ENCODE measurements around the gene TLN1.

TLN1 gene

GRCh38 chr9:35754264-35754663 is 22.3 kb upstream of the TLN1 start, which contains the start of gene MSMP:
TSS of gene MSMP (minus strand) at chr9:35754276. CDS start at chr9:35754129, 147 bp downstream.
- no peak for DNase-seq

GRCh38 chr9:35753466-35753865 is 21.5 kb upstream of the TLN1 start:
- no peak for DNase-seq

DNA sequence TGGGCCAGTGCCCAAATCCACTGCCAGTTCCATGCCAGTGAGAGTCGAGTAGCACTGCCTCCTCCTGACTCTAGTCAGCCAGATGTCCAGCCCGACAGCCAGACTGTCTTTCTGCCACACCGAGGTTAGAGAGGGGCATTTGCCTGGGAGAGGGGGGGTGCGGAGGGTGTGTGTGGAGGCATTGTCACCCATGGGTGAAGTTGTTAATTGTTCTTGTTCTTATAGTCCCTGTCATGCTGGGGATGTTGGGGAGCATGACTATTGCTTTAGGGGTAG is 18.2 kb upstream of the TLN1 start:
- no peak for DNase-seq

GRCh38 chr9:35749515-35750255 is 17.7 kb upstream of the TLN1 start:
- DNase-seq = peak; percentile 41

DNA sequence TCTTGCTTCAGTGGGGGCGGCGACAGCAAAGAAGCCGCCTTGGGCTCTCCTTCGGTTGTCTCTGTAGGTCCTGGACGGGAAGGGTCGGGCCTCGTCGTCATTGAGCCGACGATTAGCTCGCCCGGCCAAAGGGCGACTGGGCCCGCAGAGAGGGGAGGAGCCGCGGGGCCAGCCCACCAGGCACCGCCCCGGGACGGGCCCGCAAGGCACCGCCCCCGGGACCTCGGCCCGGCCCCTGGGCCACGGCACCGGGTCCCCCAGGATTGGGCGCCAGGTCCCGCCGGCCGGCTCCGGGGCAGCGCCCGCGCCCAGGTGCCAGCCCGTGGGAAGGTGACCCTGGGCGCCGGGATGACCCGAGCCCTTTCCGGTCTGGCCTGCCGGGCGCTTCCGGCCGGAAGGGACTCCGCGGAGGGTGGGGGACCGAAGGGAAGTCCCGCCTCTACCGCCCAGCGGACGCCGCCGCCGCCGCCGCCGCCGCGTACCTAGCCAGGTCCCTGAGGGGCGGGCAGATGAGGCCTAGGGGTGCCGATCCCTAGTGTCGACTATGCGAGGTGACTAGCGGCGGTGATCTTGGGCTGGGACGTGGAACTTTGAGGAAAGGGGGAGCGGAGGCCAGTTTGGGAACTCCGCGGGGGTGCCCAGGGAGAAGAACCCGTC is 17.0 kb upstream of the TLN1 start, which contains the start of the genes GBA2 and RGP1:
TSS of gene GBA2 (minus strand) at position 371 of the 657 bp plus-strand sequence. CDS start 524 bp downstream, outside the sequence.
TSS of gene RGP1 (plus strand) at position 430 of the 657 bp plus-strand sequence. CDS start 469 bp downstream, outside the sequence.
- DNase-seq = peak; percentile 72

DNA sequence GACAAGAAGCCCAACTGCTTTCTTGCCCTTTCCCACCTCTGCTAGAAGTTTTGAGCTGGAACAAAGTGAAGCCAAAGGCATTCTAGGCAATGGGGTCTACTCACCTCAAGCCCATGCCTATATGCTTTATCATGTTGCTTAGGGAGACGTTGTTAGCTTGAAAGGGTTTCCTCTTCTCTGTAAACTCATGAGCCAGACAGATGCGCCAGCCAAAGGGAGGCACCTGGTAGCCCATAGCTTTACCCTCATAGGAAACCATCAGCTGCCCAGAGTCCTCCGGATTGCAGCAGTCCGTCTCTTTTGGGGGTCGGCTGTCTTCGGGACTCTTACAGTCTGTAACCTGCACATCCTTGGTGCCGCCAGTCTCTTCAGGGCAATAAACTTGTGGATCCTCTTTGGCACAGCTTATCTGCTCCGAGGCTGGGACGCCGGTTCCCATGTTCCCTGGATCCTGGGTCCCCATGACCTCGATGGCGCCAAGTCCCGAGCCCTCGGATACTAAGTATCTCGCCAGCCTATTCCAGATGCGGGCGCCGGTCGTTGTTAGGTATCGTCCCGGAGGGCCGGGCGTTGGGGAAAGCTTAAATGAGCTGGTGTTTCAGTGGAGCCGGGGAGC is 16.4 kb upstream of the TLN1 start:
- no peak for DNase-seq

- DNase-seq = no peak
These were observed 14.6 kb upstream of the TLN1 start for GRCh38 chr9:35746583-35746982.

- DNase-seq = no peak
These were observed 13.6 kb upstream of the TLN1 start for GRCh38 chr9:35745569-35745968.

- DNase-seq = no peak
These were observed 12.0 kb upstream of the TLN1 start for GRCh38 chr9:35743880-35744518.

DNA sequence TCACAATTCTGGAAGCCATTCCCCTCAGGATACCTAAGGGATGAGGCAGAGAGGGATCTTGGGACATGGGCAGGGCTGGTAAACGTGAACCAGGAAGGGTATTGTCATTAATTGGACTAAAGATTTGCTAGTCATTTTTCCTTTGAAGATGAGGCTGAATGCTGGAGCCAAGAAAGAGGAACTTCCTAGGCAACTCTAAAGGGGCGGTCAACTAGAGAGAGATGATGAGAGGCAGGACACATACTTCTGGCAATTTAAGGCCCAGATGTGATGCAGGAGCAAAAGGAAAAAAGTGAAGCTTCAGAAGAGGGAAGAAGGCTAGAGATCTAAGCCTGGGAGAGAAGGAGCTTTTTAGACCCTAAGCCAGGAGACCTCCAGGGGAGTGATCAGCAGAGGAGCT is 11.5 kb upstream of the TLN1 start:
- no peak for DNase-seq

- DNase-seq = no peak
These were observed 9.7 kb upstream of the TLN1 start for GRCh38 chr9:35741740-35742139.

DNA sequence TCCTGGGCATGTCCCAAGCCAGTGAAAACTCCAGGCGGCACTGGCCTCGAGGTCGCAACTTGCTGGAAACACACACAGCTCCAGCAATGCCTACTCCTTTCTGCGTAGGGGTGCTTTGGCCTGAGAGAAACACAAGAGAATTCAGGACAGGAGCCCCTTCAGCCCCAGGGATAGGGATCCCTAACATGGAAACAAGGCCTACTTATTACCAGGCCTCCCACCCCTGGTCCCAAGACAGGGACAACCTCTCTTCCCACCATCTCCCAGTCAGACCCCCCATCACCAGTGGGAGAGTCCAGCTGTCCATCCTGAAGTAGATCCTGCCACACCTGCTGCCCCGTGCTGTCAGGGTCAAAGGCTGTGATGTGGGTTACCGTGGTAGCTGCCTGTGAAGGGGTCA is 8.2 kb upstream of the TLN1 start:
- no peak for DNase-seq

GRCh38 chr9:35738924-35739323 is 6.9 kb upstream of the TLN1 start:
- DNase-seq = no peak

GRCh38 chr9:35738186-35738585 is 6.2 kb upstream of the TLN1 start:
- no peak for DNase-seq

DNA sequence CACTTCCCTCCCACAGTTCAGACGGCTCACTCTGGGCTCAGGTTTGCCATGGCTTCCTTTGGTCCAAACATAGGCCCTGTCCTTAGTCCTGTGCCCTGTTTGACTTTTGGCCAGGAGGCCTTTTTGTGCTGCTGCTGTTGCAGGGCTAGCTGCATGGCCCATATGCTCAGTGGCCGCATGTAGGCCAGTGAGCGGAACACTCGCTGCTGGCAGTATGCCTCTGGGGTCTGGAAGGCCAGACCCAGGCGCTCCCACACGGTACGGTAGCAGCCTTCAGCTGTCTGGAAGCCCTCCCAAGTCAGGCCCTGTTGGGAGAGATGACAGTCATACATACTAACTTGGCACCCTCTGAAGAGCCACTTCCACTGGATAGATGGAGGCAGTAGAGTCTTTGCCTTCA is 5.1 kb upstream of the TLN1 start:
- no peak for DNase-seq

DNA sequence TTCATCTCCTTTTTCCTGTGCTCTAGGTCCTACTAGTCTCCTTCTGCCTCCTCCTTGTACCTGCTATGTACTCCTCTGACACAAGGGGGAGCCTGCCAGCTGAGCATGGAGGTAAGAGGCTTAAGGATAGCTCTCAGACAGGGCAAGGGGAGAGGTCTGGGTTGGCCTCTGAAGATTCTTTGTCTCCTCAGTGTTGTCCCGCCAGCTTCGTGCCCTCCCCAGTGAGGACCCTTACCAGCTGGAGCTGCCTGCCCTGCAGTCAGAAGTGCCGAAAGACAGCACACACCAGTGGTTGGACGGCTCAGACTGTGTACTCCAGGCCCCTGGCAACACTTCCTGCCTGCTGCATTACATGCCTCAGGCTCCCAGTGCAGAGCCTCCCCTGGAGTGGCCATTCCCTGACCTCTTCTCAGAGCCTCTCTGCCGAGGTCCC is 4.2 kb upstream of the TLN1 start:
- DNase-seq = peak; percentile 66

- DNase-seq = no peak
These were observed 2.1 kb upstream of the TLN1 start for GRCh38 chr9:35734096-35734495.

- no peak for DNase-seq
These were observed 976 bp upstream of the TLN1 start for GRCh38 chr9:35732800-35733541.

DNA sequence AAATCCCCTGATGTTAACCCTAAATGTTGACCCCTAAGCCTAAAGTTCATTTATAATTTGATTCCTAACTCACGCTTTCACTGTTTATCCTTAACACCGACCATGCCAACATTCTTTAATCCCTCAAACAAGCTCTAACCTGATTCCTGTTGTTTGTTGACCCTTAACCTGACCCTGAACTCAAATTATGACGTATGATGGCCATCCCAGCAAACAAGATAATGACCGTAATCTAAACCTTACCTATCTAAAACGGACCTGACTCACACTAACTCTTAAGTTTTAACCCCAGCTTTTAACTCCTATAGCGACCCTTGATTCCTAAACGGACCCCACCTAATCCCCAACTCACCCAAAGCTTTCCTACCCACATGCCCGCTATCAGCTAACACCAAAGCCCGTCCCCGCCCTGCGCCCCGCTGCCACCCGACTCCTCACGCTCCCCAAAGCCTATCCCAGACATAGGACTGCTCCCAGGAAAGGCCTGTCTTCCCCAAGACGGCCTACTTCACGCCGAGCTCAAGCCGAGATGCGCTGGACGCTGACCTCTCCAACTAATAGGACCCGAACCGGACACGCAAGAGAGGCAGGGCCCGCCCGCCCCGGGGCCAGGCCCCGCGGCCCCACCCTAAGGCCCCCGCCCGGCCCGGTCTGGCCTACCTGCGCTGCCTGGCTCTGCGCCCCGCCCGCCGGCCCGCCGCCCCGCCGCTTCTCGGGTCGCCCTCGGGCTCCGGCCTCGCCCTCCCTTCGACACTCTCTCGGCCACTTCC is 395 bp downstream of the TLN1 start:
- DNase-seq = no peak

DNA sequence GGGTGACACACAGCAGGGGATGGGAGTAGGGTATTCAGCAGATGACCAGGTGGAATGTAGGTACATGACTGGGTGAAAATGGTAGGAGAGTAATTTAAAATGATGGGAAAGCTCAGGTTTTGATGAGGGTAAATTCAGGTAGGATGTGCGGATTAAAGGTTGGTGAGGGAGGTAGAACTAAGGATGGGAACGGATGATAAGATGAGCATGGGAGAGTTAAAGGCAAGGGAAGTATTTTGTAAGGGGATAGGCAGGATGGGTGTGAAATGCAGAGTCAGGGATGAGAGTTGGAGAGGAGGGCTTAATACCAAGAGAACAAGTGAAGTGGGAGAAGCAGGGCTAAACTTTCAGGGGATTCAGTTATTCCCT is 1.5 kb downstream of the TLN1 start:
- DNase-seq = no peak

- no peak for DNase-seq
These were observed 2.1 kb downstream of the TLN1 start for GRCh38 chr9:35729700-35730485.

Data from activated naive CD4-positive, alpha-beta T cell treated with anti-CD3 and anti-CD28 coated beads, Interleukin-2, amount 50 U/mL, for 16 hours (primary cell).